NCI-H524 treated with DMSO at 0.1 percent for 48 hours (cell line): Measurements from ENCODE around the gene AHCYL1.

Experiments used
- DNase-seq: peaks from one replicate; lab custom pipeline; 2025; lab: John Stamatoyannopoulos, UW

AHCYL1 gene

DNA sequence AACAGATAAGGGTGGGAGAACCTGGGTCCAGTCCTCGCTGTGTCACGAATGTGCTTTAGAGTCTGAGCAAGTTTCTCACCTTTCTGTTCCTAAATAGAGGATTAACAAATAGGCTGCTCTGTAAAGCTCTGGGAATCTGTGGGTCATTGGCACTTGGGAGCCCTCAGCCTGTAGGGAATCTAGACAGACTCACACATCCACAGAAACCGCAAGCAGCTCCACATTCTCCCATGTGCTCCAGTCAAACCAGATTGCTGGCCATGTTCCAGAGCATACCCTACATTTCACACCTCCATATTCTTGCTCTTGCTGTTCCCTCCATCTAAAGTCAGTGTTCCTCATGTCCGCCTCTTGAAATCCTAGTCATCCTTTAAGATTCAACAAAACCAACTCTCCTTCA is 7.8 kb upstream of the AHCYL1 start:
- no peak for DNase-seq

DNA sequence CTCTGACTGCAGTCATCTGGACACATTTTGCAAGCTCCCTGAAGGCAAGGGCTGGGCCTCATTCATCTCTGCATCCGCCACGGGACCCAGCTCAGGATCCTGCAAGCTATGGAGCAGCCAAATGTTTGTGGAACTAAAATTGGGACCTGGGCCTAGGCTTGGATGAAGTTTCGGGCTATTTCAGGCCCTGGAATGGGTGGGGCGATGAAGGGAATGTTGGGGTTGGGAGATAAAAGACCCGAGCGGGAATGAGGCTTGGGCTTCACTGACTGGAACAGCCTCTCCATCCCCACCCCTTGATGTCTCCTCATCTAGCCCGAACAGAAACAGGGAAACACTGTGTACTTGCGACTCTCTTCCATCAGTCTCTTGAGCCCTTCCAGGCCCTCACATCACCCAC is 7.3 kb upstream of the AHCYL1 start:
- DNase-seq: no peak

DNA sequence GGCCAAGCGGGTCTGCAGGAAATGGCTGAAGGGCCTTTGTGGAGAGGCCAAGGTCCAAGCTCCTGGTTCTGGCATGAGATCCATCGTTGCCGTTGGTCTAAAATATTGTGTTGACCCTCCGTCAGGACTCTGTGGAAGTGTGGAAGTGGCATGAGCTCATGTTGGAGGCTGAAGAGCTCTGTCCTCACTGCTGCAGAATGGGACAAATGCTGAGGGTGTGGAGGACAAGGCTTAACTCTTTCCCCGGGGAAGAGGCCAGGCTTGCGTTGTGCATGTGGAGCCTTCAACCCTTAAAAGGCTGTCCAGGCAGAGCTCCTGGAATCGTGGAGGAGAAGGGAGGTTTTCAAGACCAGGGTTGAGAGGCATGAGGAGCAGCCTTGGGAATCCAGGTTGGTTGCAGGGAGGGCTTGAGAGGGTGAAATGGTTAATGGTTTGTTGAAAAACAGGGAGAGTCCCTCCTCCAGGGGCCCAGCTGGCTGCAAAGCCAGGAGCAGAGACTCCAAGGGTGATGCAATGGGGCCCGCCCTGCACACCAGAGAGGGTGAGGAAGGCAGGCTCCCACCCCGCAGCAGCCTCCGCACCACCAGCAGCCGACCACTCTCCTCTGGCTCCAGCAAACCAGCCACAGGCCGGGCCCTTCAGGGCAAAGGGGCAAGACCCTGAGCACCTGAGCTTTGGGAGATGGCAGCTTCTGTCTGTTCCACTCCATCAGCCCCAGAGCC is 6.7 kb upstream of the AHCYL1 start:
- DNase-seq: no peak

DNA sequence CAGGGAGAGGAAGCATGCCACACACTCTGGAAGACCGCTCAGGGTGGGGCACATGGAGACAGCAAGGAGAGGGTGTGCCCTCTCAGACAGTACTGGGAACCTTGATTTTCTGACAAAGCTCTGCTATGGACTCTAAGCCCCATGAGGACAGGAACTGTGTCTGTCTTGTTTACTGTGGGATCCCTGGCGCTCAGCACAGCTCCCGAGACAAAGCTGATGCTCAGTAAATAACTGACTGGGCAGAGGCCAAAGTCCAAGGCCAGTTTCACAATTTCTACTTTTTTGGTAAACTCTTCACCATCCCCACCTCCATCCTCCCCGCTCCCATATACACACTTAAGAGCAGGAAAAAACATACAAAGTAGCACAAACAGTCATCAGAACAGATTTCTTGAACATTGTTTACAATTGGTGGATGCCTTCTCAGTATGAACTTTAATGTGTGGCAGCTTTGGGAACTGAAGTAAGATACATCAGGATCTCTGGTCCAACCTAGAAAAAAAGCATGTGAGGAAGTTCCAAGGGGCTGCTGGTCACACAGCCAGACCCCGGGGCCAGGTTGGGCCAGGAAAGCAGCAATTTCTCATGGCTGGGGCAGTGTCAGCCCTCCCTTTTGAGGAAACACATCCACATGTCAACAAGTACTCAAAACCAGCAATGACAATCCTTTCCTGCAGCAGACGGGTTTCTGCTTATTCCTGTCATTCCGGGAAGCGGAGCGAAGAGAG is 5.6 kb upstream of the AHCYL1 start:
- DNase-seq: no peak

DNA sequence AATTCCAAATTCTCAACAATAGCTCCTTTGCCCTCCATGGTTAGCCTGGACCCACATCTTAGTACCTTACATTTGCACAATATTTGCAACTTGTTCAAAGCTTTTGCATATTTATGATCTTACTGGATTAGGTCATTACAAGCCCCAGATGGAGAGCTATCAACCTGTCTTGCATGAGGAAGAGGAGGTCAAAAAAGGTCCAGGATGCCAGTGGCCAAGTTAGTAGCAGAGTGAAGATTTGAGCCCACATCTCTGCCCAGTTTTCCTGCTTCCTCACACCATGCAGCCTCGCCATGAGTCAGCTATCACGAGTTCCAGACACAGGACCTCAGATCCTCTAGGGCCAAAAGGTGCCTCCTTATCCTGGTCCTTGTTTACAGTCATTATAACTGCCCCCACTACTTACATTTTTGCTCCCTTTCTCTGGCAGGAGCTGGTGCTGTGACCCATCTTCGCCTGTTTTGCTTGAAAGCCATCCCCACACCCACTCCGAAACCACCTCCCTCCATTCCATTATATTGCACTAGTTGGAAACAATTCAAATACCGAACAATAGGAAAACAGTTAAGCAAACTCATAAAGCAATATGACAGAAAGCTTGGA is 5.0 kb upstream of the AHCYL1 start:
- no peak for DNase-seq

DNA sequence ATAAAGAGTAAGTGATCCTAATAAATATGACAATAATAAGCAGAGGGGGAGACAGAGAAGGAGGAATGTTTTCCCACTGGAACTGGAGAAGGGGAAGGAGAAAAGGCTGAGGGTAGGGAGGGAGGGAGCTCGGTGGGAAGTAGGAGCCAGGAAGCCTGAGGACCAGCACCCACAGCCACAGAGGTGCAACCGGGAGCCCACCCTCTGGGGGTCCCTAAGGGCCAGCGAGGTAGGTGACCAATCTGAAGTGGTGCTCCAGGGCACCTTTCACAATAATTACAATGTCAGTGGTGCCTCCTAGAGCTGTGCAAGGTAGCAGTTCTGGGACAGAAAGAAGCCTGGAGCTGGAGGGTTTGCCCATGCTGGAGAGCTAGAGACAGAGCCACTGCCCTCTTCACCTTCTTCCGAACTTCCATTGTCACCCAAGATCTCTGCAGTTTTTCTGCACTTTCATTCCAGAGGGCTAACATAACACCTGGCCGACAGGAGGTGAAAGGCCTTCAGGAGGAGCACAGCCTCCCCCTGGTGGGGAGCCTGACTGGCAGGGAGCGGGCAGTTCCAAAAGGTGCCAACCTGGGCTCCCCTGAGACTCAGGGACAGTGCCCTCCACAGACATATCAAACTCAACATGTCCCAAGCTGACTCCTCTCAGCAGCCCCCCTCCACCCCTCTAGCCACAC is 4.1 kb upstream of the AHCYL1 start:
- no peak for DNase-seq

DNA sequence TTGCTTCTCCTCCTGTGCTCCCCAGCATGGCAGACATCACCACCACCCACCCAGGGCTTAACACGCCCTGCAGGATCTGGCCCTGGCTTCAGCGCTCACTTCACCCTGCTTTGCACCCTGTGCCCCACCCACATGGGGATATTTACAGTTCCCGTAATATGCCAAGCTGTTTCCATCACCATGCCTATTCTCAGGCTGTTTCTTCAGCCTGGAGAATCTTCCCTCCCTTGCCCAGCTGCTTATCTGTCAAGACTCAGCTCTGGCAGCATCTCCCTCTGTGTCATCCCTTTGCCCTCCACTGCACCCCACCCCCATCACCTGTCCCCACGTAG is 3.6 kb upstream of the AHCYL1 start:
- DNase-seq: no peak

DNA sequence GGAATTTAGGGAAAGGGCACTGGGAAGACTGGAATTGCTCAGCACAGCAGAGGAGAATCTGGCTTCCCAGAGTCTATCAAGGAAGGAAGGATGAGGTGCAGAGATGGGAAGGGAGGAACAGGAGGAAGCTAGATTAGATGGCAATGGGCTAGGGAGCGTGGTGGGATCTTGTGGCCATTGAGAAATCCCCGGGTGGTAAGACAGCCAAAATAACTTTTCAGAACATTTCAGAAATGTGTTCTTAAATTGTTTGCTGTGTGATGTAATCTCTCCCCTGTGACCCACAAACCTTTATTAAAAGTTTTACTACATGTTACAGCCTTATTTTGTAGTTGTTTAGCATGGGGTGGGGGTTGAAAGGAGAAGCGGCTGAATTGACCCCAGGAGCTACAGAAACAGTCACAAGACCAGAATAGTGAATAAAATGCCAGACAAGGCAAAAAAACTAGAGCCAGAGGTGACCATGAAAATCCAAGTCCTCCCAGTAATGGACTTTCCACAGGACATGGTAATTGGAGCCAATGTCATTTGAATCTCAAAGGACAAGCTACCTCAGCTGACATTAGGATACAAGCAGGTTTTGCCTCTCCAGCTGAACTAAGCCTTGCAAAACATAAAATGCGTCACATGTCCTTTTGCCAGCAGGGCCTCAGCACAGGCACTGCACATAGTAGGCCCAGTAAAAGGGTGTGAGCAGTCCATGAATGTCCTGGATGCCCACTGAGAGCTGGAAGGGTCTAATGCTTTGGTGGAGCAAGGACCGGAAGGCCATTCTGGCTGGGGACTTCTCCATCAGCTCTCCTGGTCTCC is 980 bp upstream of the AHCYL1 start:
- DNase-seq: no peak

DNA sequence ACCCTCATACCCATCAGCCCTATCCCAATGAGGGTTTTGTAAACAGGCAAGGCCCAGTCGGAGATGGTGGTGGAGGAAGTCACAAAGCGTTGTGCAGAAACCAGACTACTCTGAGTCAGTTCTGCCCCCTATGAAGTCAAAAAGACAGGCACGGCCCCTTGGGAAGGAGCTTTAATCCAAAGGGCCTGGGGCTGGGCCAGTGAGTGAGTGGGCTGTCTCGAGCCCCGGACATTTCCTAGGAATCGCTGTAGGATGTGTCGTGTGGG is 442 bp upstream of the AHCYL1 start:
- no peak for DNase-seq

DNA sequence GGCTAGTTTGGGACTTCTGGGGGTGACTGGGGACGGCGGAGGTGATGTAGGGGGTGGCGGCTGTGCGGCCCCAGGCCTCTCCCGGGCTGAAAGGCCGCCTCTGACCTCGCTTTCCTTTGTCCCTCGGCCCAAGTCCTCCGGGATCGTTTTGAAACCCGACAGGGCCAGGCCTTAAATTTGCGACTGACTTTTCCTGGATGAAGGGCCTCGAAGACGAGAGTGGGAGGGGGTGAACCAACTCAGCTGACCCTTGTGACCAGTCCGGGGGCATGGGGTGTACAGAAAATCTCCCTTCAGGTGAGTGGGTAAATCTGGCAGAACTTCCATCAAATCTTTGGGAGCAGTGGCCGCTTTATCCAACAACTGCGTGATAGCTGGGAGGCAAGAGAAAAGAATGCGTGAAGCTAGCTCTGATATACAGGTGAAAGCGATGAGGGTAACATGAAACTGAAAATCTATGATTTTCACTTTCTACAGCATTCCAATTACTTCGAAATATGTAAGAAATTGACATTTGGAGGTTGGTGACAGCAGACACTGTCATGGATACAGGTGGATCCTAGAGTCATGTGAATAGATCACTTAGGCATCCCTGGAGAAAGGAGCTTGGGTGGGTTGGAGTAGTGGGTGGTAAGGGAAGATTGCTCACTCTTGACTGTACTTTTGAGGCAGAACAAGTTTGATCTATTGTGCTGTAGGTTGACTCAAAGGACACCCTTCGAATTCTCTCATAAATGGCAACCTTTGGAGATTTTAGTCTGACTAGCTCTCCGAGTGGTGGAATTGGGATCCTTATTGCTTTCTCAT is 885 bp downstream of the AHCYL1 start:
- no peak for DNase-seq

DNA sequence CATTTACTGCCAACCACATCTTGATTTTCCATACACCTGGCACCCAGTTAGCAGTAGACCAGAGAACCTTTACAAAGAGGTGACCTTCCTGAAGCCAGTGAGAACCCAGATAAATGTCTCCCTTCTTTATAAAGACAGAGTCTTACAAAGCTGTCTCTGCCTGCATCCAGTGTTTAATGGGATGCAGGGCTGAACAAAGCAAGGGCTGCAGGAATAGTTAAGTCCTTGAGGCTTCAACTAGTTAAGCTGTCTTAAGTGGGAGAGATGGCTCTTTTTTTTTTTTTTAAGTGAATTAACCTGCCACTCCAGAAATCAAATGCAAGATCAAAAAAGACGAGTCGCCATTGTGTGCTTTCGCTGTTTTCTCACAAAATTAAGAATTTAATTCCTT is 1.5 kb downstream of the AHCYL1 start:
- no peak for DNase-seq

DNA sequence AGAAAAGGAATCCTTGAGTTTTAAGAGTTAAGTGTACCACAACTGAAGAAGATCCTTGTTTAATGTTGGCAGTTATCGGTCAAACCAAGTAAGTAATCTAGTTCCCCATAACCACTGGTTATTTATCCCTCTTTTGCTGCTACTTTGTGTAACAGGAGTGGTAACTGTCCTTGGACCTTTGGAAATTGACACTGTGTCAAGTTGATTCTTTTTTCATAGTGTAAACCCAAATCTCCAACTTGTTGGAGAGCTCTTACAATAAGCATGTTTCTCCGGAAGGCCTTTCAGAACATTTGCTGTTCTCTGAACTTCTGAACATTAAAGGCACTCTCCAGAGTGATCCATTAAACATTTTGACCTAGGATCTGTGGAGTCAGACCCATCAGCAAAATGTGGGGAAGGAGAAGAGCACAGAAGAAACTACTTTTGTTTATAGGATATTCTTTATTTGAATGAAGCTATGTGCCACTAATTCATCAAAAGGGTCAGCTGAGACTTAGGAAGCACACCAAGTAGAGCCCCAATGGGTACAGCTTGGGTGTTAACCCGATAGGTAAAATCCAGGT is 3.9 kb downstream of the AHCYL1 start:
- no peak for DNase-seq

DNA sequence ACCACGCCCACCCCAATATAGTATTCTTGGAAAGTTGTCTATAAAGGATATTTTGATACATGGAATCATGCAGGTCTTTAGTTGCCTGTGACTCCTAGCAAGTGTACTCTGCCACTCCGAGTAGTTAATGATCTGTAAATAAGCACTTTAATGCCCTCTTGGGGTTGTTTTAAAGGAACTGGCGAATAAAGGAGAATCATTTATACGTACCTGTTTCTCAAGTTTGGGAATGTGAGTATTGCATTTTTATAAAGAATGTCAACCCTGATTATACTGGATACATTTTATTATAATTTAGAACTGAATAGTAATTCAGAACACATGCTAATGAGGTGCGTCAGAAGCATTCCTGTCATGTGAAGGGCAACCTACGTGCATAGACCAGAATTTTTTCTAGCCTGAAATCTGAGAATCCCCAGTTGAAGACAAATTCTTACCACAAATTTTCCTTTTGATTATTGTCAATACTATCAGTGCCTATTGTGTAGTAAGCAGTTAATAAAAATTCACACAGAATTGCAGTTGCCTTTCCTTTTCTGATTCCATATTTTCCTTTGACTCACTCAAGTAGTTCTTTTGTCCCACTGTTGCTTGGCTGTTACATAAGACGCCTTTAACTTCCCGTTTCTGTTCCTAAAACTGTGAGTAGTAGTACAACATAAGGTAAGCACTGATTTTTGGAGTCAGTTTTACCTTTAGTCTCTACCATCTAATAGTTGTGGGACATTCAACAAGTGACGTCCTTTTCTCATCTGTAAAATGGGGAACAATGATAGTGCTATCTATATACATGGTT is 5.1 kb downstream of the AHCYL1 start:
- no peak for DNase-seq

DNA sequence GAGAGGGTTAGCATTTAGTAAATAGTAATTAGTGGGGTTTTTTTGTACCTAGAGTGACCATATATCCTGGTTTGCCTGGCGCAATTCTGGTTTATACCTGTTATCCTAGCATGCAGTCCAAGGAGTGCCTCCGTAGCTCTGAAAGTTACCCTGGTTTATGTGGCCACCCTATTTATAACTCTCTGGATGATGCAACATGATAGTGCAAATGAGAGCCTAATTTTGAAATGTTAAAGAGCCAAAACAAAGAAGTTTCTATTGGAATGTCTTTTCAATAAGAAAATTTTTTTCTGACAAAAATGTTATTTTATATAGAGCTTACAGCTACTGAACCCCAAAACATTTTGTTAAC is 5.7 kb downstream of the AHCYL1 start:
- DNase-seq: no peak

DNA sequence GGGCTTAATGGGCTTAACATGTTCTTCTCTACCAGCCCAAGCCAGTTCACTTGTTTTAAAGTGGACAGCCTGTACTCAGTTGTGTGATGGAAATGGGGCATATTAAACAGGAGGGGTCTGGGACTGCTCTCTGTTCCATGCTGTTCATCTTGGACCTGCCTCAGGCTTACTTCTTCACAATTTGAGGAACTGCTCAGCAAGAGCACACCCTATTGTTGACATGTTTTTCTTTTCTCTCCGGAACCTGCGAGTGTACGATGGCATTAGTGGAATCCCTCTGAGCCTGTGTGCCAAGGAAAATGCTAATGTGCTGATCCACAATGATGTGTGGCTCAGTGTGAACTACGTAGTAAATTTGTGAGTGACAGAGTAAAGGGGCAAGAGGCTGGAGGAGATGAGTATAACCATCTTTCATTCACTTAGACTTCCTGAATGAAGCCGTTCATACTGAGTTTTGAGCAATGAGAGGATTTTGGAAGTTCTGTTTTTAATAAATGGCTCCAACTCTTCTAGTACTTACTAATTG is 6.9 kb downstream of the AHCYL1 start:
- no peak for DNase-seq

DNA sequence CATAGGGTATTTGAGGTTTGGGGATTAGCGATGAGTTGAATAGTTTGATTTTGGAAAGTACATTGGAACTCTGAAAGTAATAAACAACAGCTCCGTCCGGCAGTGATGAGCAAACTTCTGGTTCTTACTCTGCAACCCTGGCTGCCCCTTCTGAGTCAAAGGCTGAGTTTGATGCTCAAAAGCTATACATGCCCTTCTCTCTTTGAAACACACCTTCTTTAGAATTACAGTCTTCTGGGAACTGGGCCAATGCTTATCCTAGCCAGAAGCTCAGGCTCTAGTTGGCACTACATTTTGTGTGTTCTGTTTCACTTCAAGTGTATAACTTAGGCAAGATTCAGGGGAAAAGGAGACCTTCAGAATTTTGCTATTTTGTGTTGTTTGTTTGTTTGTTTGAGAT is 9.3 kb downstream of the AHCYL1 start:
- DNase-seq: no peak

DNA sequence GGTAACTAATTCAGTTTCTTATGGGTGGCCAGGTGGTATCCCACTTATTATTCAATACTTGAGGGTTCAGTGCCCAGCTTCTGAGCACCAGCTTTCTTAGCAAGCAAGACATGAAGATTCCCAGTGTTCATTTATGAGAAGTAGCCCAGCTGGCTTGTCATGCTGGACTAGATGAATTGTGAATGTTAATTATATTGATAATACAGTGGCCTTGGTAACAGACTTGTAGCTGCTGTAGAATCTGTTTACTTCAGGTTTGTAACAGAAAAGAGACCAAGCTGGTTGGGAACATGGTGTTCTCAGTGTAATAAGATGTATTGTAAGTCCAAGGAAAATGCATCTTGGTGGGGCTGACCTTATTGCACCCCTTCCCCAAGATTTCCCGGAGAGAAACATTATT is 10.1 kb downstream of the AHCYL1 start:
- peak; percentile 90 for DNase-seq

DNA sequence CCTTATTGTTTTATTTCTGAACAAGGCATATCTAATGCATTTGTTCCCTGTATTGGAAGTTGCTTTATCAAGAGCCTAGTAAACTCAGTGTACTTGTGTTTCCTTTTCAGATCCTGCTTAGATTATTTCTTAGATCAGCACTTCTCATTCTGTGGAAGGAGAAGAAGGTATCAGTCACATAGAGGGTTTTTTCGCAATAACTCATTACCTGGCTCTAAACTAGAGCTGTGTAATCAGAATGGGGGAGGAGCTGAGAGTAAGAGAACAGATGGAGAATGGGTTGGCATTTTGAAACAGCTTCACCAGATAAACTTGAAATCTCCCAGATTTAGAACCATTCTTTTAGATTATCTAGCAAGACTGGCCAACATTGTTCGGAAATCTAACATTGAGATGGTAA is 11.0 kb downstream of the AHCYL1 start:
- no peak for DNase-seq

DNA sequence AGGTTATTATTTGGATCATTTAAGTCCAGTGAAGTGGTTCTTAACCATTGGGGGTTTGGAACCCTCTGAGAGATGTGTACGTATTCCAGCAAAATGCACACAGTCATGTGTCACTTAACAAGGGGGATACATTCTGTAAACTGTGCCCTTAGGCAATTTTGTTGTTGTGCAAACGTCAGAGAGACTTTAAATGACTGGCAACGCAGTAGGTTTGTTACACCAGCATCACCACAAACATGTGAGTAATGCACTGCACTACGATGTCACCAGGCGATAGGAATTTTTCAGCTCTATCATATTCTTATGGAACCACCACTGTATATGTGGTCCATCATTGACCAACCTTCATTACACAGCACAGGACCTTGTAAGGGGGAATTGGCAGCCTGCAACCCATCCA is 11.9 kb downstream of the AHCYL1 start:
- DNase-seq: no peak

DNA sequence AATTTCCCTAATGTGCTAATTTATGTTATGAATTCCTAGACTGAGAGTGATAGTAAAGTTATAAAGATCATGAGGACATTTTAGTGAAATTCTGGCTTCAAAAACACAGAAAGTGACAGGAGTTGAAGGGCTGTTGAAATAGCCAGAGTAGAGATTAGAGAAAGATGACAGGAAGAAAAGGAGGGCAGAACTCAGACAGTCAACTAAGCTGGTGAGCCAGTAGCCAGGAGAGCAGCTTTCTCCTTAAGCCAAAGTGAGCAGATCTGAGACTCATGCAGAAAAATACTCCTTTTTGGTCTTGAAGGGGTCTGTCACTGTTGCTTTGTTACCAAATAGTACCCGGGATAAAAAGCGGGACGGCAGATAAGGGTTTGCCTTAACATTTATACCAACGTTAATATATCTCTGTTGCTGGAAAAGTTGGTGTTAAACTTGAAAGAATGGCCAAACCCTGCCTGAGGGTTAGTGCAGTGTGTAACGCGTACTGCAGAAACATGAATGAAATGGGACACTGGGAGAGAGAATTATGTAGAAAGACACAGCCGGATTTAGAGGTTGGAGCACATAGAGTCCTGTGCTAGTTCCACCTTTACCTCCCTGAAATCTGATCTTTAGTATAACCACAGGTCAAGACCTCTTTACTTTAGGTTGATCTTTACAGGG is 12.8 kb downstream of the AHCYL1 start:
- no peak for DNase-seq
